GM13976 (cell line): ENCODE data around the gene ALK.

Source experiments
- DNase-seq: peaks from one replicate; pipeline ENCODE4 v3.0.0; 2012; ENCODE audit warnings: low spot score
- in situ Hi-C: fragments of 300-500 bp; cut with MboI; formaldehyde crosslinking; loops from one replicate; pipeline ENCODE4 v1.12.0; 2022; ENCODE audit warnings: low sequenced_read_pairs, mixed read lengths, inconsistent platforms; ENCODE audit not compliant: unreplicated experiment
- TF ChIP-seq, protein P1 (sequence below): IDR thresholded peaks from 2 replicates; pipeline ENCODE4 v1.5.1; 2012; ENCODE audit warnings: borderline replicate concordance, mild to moderate bottlenecking; ENCODE audit not compliant: insufficient read depth; ENCODE audit errors: extremely low read depth, missing control alignments, control extremely low read depth

ALK gene

DNA sequence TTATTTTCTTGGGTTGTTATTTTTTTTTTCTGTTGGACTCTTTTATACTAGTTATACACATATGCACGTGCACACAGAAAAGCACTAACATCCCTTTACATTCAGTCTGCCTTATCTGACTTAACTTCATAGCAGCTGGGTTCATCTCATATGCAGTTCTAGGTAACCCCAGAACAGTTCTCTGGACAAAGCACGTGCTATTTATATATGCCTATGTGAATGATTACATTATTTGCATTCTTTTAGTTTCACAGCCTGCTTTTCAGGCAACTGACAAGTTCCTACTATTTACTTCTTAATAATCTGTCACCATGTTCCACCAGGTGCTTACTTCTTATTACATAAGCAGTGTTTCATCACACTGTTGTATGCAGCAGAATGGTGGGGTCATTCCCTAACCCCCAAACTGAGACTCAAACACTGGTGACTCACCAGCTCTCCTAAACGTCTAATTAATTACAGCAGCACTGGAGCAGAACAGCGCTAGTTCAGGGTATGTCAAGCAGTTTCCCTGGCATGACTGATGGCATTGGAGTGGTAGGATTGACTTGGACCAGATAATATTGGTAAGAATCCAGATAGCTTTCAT lies 433.3 kb downstream of the ALK start:
- in situ Hi-C loops = no loop called here
- TF ChIP-seq, protein P1, sequence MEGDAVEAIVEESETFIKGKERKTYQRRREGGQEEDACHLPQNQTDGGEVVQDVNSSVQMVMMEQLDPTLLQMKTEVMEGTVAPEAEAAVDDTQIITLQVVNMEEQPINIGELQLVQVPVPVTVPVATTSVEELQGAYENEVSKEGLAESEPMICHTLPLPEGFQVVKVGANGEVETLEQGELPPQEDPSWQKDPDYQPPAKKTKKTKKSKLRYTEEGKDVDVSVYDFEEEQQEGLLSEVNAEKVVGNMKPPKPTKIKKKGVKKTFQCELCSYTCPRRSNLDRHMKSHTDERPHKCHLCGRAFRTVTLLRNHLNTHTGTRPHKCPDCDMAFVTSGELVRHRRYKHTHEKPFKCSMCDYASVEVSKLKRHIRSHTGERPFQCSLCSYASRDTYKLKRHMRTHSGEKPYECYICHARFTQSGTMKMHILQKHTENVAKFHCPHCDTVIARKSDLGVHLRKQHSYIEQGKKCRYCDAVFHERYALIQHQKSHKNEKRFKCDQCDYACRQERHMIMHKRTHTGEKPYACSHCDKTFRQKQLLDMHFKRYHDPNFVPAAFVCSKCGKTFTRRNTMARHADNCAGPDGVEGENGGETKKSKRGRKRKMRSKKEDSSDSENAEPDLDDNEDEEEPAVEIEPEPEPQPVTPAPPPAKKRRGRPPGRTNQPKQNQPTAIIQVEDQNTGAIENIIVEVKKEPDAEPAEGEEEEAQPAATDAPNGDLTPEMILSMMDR = no peak
- DNase-seq = no peak

GRCh38 chr2:29485631-29486030 lies 435.8 kb downstream of the ALK start:
- in situ Hi-C loops = no loop called here
- no peak for DNase-seq
- TF ChIP-seq, protein P1 = no peak

- DNase-seq = no peak
- in situ Hi-C loops = no loop called here
- TF ChIP-seq, protein P1 = no peak
Observed at GRCh38 chr2:29485117-29485516, 436.3 kb downstream of the ALK start.

DNA sequence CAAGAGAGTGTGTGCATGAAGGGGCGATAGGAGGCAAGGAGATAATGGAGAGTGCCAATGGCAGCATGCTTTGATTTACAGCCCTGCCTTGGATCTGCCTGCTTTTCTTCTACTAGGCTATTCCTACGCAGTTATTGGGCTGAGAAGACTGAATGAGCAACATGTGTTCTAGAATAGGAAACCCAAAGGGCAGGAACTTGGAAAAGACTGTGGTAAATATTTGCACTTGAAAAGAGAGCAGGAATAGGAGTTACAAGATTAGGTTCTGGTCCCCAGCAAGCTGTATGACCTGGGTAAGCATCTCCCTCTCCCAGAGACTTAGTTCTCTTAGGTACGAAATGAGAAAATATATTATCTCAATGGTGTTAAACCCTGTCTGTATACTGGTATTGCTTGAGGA lies 438.5 kb downstream of the ALK start:
- in situ Hi-C loops = no loop called here

GRCh38 chr2:29482348-29482747 lies 439.0 kb downstream of the ALK start:
- in situ Hi-C loops = no loop called here
- TF ChIP-seq, protein P1 = no peak
- DNase-seq = no peak

More for the DNA sequence above, 438.5 kb downstream of the ALK start:
- TF ChIP-seq, protein P1 = no peak
- DNase-seq = no peak

GRCh38 chr2:29481313-29481712 lies 440.1 kb downstream of the ALK start:
- no peak for DNase-seq
- TF ChIP-seq, protein P1 = no peak
- in situ Hi-C loops = no loop called here
